Spleen (tissue), 11 donors: ENCODE results near the gene BRD4. TPM values are rescaled to one million over a fixed set of nuclear protein-coding genes. Genes with fewer than 3 reads are reported as not detected.
A peak's percentile ranks its signal among the peaks of the same experiment; 100 is the strongest.

Experiments used
- DNase-seq: peaks from one replicate; pipeline ENCODE4 v3.0.0-alpha.2; 2020
- H3K27ac ChIP-seq, 8 donors: fragments of 200-600 bp; sonication (generic) in 7 of 8; 1 replicate in 4 of 8; 2 replicates in 4 of 8; pipeline versions ENCODE4 v1.5.0 to v1.8.0; 2016 to 2021; ENCODE audit warnings: inconsistent platforms in 4 of 8, mild to moderate bottlenecking in 4 of 8, moderate library complexity in 1 of 8
- H3K27me3 ChIP-seq, 7 donors: fragments of 200-600 bp; sonication (generic) in 6 of 7; replicated peaks in 1 of 7; 1 replicate in 4 of 7; 2 replicates in 3 of 7; pipeline versions ENCODE4 v1.5.0 to v1.8.0; 2016 to 2021; ENCODE audit warnings: inconsistent platforms in 3 of 7, mild to moderate bottlenecking in 1 of 7
- H3K36me3 ChIP-seq, 6 donors: fragments of 200-600 bp; sonication (generic) in 5 of 6; 1 replicate in 4 of 6; 2 replicates in 2 of 6; pipeline versions ENCODE4 v1.5.0 to v1.8.0; 2016 to 2021; ENCODE audit warnings: inconsistent platforms in 2 of 6
- H3K4me1 ChIP-seq, 6 donors: fragments of 200-600 bp; sonication (generic) in 5 of 6; 1 replicate in 3 of 6; 2 replicates in 3 of 6; pipeline versions ENCODE4 v1.5.0 to v1.8.0; 2016 to 2021; ENCODE audit warnings: inconsistent platforms in 3 of 6
- H3K4me3 ChIP-seq, 8 donors: fragments of 200-600 bp; sonication (generic) in 7 of 8; 1 replicate in 4 of 8; 2 replicates in 4 of 8; pipeline versions ENCODE4 v1.5.0 to v1.8.0; 2016 to 2021; ENCODE audit warnings: inconsistent platforms in 4 of 8, mild to moderate bottlenecking in 4 of 8, moderate library complexity in 2 of 8
- H3K9me3 ChIP-seq, 8 donors: fragments of 200-600 bp; sonication (generic) in 7 of 8; 1 replicate in 4 of 8; 2 replicates in 4 of 8; pipeline versions ENCODE4 v1.5.0 to v1.8.0; 2016 to 2021; ENCODE audit warnings: inconsistent platforms in 4 of 8
- POLR2A ChIP-seq, 3 donors: fragments of 450-650 bp; IDR thresholded peaks; one replicate each; pipeline ENCODE4 v1.5.1; 2017; ENCODE audit warnings: antibody characterized with exemption in 3 of 3, mild to moderate bottlenecking in 1 of 3
- POLR2AphosphoS5 ChIP-seq, 3 donors: sonication (generic); formaldehyde crosslinking; IDR thresholded peaks; one replicate each; pipeline ENCODE4 v1.5.1; 2017; ENCODE audit warnings: antibody characterized with exemption in 3 of 3
- WGBS, 5 donors: extraction: QIAGEN DNeasy Blood & Tissue Kit in 3 of 5; methylation state at CpG; one replicate each; pipeline versions ENCODE4 v1.1.5 to v1.1.7; 2013 to 2018; 5-methylcytosine and 5-hydroxymethylcytosine counted together
- intact Hi-C: fragments of 100-400 bp; cut with DNase I; formaldehyde crosslinking; loops from one replicate; pipeline ENCODE4 v1.15.0; 2023; ENCODE audit warnings: low total_unique reads
- polyA plus RNA-seq, 3 donors: library from polyadenylated mRNA; stranded (reverse); fragments of 200-250 nt; gene quantifications; one replicate each; pipeline ENCODE4 v1.2.1, GENCODE V29; 2013
- total RNA-seq, 7 donors: library from RNA; depleted of rRNA in 3 of 7; stranded (reverse); fragments of >200 nt in 3 of 7; fragmentation: NEBNext Ultra II Directional in 4 of 7; extraction: Animal tissue kit (Norgen Biotek cat#: 25700) in 4 of 7; gene quantifications; one replicate each; pipeline versions ENCODE4 v1.1.0 to v1.2.1, GENCODE V29; 2016 to 2021
- TF ChIP-seq, protein P1 (sequence below), 11 experiments: fragments of 200-600 bp in 7 of 11; fragments of 450-650 bp in 4 of 11; sonication (generic) in 4 of 11; IDR thresholded peaks in 8 of 11; conservative IDR thresholded peaks in 3 of 11; 1 replicate in 7 of 11; 2 replicates in 4 of 11; pipeline versions ENCODE4 v1.4.0 to v1.8.0; 2016 to 2021; ENCODE audit warnings: antibody characterized with exemption in 11 of 11, inconsistent platforms in 4 of 11, mild to moderate bottlenecking in 1 of 11
- donor health status: healthy with polysubstance abuse.
- donor health status: DM: no; HTN: no; CAD: no; lungs with moderate emphysema.
- donor health status: DM: no; HTN: no; CAD: no.
- donor health status: Bipolar disorder and iron deficiency.
- donor health status: healthy.
- donor health status: DM: no; HTN: no; CAD: no.
- donor health status: DM: yes; HTN: yes; CAD: no.

Gene BRD4
- total and polyA plus RNA-seq, 10 donors: 10.3 to 146 (median 68.0) TPM

DNA sequence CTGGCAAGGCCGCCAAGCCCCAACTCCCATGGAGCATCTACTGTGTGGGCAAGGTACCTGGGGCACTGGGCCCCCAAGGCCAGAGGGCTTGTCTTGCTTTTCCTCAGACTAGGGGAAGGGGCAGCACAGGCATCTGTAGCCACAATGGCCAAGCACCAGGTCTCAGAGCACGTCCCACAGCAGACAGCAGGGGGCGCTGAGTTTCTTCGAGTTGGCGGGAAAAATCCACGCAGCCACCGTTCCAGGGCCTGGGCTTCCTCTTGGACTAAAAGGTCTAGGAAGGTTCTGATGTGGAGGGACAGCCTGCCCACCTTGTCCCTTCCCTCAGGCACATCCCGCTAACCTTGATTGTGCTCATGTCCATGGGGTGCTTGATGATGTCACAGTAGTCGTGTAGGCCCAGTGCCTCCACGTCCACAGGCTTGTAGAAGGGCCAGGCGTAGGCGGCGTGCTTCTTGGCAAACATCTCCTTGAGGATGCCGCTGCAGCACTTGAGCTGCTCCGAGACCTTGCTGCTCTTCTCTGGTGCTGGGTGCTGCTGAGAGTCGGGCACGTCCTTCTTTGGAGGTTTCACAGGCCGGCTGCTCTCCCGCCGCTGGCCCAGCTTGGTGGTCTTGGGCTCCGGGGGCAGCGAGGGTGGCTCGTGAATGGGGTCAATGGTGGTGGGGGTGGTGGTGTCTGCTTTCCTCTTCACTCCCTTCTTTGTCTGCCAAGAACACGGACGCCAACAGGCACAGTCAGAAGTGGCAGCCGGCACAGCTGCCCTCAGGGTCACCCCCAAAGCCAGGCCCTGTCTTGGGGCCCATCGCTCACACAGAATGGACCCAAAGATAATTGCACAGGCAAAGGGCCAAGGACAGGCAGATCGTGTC is 68.0 kb downstream of the BRD4 start:
- 66 to 76% (median 74%) methylated on average over 24 to 28 of the region's 28 CpGs for WGBS, 5 donors
- H3K9me3 ChIP-seq: no peaks in the 10 kb centered on the region
- intact Hi-C loops: loop anchor here (5.0 to 10.0 kb wide), 3 partner anchors 61 to 288 kb away; partner anchors contain the start of gene AKAP8
- TF ChIP-seq POLR2AphosphoS5 (IDR thresholded peaks at IDR 0.05) (peak; percentile 66 to 82 (median 72)), POLR2A (IDR thresholded peaks at IDR 0.05) (no peak)
- TF ChIP-seq, protein P1, sequence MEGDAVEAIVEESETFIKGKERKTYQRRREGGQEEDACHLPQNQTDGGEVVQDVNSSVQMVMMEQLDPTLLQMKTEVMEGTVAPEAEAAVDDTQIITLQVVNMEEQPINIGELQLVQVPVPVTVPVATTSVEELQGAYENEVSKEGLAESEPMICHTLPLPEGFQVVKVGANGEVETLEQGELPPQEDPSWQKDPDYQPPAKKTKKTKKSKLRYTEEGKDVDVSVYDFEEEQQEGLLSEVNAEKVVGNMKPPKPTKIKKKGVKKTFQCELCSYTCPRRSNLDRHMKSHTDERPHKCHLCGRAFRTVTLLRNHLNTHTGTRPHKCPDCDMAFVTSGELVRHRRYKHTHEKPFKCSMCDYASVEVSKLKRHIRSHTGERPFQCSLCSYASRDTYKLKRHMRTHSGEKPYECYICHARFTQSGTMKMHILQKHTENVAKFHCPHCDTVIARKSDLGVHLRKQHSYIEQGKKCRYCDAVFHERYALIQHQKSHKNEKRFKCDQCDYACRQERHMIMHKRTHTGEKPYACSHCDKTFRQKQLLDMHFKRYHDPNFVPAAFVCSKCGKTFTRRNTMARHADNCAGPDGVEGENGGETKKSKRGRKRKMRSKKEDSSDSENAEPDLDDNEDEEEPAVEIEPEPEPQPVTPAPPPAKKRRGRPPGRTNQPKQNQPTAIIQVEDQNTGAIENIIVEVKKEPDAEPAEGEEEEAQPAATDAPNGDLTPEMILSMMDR (IDR thresholded peaks at IDR 0.05 in 8 of 11, conservative IDR thresholded peaks at IDR 0.05 in 3 of 11): peak; percentile 60 to 88 (median 83)
- peaks cover 2 to 100% (median 94%) of the 10 kb centered on the region in 6 donors for H3K36me3 ChIP-seq
- H3K27me3 ChIP-seq: no peaks in the 10 kb centered on the region
- peaks cover 18 to 73% (median 42%) of the 10 kb centered on the region in 6 donors for H3K4me1 ChIP-seq
- peak; percentile 89 for DNase-seq
- H3K4me3 ChIP-seq: no peak overlapping the region
- H3K27ac ChIP-seq: peak overlapping the region in 6 of 8 donors; percentile 45 to 68 (median 60)

DNA sequence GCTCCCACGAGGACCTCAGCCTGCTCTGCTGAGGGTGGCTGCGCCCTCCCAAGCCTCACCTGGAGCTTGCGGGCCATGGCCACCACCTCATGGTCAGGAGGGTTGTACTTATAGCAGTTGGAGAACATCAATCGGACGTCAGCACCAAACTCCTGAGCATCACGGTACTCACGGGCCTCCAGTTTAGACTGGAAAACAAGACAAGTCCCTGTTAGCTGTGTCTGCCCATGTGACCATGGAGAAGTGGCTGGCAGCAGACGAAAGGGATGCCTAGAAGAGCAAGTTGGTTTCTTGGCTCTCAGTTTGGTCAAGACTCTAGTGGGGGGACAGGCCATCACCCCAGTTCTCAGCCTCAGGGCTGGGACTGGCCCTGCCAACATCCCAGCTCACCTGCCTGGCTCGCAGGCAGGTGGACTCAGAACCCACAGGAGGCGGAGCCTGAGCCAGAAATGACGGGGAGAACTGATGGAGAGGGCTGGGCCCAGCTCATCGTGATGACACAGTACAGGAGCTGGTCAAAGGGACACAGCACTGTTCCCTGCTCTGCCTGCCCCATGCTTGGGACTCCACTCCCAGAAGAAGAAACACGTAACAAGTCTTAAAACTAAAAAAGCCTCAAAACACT is 68.9 kb downstream of the BRD4 start:
- H3K4me1 ChIP-seq: peaks cover 18 to 64% (median 38%) of the 10 kb centered on the region in 6 donors
- DNase-seq: no peak
- H3K36me3 ChIP-seq: peaks cover 2 to 100% (median 94%) of the 10 kb centered on the region in 6 donors
- H3K27ac ChIP-seq: peak overlapping the region in 5 of 8 donors; percentile 45 to 68 (median 64)
- 84 to 91% (median 87%) methylated on average over 13 of the region's 13 CpGs for WGBS, 5 donors
- H3K4me3 ChIP-seq: no peak overlapping the region
- H3K9me3 ChIP-seq: no peaks in the 10 kb centered on the region
- no peaks in the 10 kb centered on the region for H3K27me3 ChIP-seq
- peak in 2 of 3 donors; percentile 24 to 31 for TF ChIP-seq POLR2AphosphoS5 (IDR thresholded peaks at IDR 0.05)
- TF ChIP-seq, protein P1 (IDR thresholded peaks at IDR 0.05 in 8 of 11, conservative IDR thresholded peaks at IDR 0.05 in 3 of 11): no peak
- intact Hi-C loops: loop anchor here (5.0 to 10.0 kb wide), 3 partner anchors 61 to 289 kb away; partner anchors contain the start of gene AKAP8

DNA sequence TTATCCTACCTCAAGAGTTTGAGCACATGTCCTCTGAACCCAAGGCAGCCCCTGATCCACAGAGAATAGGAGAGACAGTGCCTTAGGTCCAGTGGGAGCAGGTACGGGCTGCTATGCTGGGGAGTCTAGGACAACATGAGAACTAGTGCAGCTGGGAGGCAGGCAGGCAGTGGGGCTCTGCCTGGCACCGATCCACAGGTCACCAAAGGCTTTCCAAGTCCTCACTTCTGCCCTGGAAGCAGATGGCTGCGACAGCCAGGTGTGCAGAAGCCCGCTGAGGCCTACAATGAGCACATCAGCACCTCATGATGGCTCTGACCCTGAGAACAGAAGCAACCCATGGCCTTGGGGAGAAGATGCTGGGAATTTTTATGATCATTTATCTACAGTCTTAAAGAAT is 70.3 kb downstream of the BRD4 start:
- H3K27ac ChIP-seq: peak overlapping the region in 2 of 8 donors; percentile 0 to 17
- H3K36me3 ChIP-seq: peaks cover 2 to 100% (median 95%) of the 10 kb centered on the region in 6 donors
- intact Hi-C loops: loop anchor here (5.0 to 10.0 kb wide), 3 partner anchors 63 to 290 kb away; partner anchors contain the start of gene AKAP8
- 91 to 97% (median 94%) methylated on average over 4 of the region's 4 CpGs for WGBS, 5 donors
- H3K27me3 ChIP-seq: no peaks in the 10 kb centered on the region
- peaks cover 18 to 50% (median 35%) of the 10 kb centered on the region in 6 donors for H3K4me1 ChIP-seq
- no peaks in the 10 kb centered on the region for H3K9me3 ChIP-seq
- TF ChIP-seq POLR2AphosphoS5 (IDR thresholded peaks at IDR 0.05) (no peak), POLR2A (IDR thresholded peaks at IDR 0.05) (no peak)
- TF ChIP-seq, protein P1 (IDR thresholded peaks at IDR 0.05 in 8 of 11, conservative IDR thresholded peaks at IDR 0.05 in 3 of 11): no peak
- no peak overlapping the region for H3K4me3 ChIP-seq
- DNase-seq: no peak
